ENCODE data around the gene NOTCH1. TPM values are rescaled to one million over a fixed set of nuclear protein-coding genes. Genes with fewer than 3 reads are reported as not detected.
"Not testable (repeated sequence)": the region's sequence is repeated elsewhere in the genome, so short reads cannot be mapped to it uniquely, and the experiment has no call there.

The NOTCH1 gene
- total RNA-seq, 1 donor from 2014 or later: 113 TPM

- Mint-ChIP-seq H3K4me1 (peaks cover 13% of the 10 kb centered on the region), H3K9me3 (peaks cover under 1% of the 10 kb centered on the region), H3K4me3 (no peak overlapping the region), H3K27ac (no peak overlapping the region), H3K36me3 (ENCODE audit: low read depth) (no peaks in the 10 kb centered on the region), H3K27me3 (no peaks in the 10 kb centered on the region)
- intact Hi-C loops (cut with micrococcal nuclease): no loop called here
- DNase-seq: no peak
These were observed 39.1 kb upstream of the NOTCH1 start for GRCh38 chr9:136584934-136585333.

- intact Hi-C loops (cut with micrococcal nuclease): no loop called here
- Mint-ChIP-seq H3K27me3 (no peaks in the 10 kb centered on the region), H3K27ac (no peak overlapping the region), H3K4me3 (no peak overlapping the region), H3K36me3 (ENCODE audit: low read depth) (no peaks in the 10 kb centered on the region), H3K9me3 (peaks cover 3% of the 10 kb centered on the region), H3K4me1 (peaks cover 15% of the 10 kb centered on the region)
- DNase-seq: no peak
These were observed 38.6 kb upstream of the NOTCH1 start for GRCh38 chr9:136584401-136584932.

DNA sequence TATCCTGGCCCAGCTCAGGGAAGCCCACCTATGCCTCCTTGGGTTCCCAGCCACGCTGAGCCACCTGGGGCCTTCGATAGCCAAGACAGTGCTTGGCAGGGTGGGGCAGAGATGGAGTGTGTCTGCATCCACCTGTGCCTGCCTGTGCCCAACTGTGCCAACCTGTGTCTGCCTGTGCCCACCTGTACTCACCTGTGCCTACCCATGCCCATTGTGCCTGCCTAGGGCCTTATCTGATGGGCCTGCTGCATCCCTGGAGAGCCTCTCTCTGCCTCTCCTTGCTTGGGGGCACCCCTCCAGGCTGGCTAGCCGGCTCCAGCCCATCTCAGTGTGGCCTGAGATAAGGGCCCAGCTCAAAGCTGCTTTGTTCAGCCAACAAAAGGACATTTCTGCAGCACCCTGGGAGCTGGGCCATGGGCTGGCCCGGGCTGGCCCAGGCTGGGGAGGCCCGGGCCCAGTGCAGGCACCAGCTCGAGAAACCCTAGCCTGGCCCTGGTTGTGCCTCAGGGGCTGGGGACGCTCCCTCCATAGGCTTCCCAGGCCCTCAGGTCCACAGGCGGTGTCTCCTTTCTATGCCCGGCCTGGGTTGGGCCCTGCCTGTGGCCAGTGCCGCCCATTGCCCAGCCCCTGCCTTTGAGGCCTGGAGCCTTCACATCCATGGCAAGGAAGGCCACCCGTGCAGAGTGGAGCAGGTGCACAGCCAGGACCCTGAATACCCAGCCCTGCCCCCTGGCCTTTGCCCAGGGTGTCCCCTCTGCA is 37.3 kb upstream of the NOTCH1 start:
- Mint-ChIP-seq H3K27ac (no peak overlapping the region), H3K9me3 (peaks cover 3% of the 10 kb centered on the region), H3K27me3 (no peaks in the 10 kb centered on the region), H3K4me3 (no peak overlapping the region), H3K36me3 (ENCODE audit: low read depth) (no peaks in the 10 kb centered on the region), H3K4me1 (peaks cover 5% of the 10 kb centered on the region)
- intact Hi-C loops (cut with micrococcal nuclease): no loop called here
- DNase-seq: no peak

DNA sequence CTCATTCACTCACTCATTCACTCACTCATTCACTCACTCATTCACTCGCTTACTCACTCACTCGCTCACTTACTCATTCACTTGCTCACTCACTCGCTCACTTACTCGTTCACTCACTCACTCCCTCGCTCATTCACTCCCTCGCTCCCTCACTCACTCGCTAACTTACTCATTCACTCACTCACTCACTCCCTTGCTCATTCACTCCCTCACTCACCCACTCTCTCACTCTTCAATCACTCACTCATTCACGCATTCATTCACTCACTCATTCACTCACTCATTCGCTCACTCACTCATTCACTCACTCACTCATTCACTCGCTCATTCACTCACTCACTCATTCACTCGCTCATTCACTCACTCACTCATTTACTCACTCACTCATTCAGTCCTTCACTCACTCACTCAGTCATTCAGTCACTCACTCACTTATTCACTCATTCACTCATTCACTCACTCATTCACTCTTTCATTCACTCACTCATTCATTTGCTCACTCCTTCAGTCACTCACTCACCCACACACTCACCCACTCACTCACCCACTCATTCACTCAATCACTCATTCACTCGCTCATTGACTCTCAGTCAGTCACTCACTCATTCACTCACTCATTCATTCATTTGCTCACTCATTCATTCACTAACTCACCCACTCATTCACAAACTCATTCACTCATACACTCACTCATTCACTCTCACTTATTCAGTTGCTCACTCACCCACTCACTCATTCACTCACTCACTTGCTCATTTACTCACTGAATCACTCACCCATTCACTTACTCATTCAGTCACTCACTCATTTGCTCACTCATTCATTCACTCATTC is 36.0 kb upstream of the NOTCH1 start:
- Mint-ChIP-seq H3K4me3 (no peak overlapping the region), H3K36me3 (ENCODE audit: low read depth) (no peaks in the 10 kb centered on the region), H3K4me1 (peaks cover 2% of the 10 kb centered on the region), H3K27ac (no peak overlapping the region), H3K27me3 (no peaks in the 10 kb centered on the region), H3K9me3 (peaks cover 3% of the 10 kb centered on the region)
- no peak for DNase-seq
- intact Hi-C loops (cut with micrococcal nuclease): no loop called here

- H3K4me3 Mint-ChIP-seq; H3K27ac Mint-ChIP-seq; H3K9me3 Mint-ChIP-seq; intact Hi-C loops (cut with micrococcal nuclease); H3K36me3 Mint-ChIP-seq (ENCODE audit: low read depth); H3K4me1 Mint-ChIP-seq; H3K27me3 Mint-ChIP-seq; DNase-seq: not testable (repeated sequence)
These were observed 33.9 kb upstream of the NOTCH1 start for GRCh38 chr9:136579650-136580219.

DNA sequence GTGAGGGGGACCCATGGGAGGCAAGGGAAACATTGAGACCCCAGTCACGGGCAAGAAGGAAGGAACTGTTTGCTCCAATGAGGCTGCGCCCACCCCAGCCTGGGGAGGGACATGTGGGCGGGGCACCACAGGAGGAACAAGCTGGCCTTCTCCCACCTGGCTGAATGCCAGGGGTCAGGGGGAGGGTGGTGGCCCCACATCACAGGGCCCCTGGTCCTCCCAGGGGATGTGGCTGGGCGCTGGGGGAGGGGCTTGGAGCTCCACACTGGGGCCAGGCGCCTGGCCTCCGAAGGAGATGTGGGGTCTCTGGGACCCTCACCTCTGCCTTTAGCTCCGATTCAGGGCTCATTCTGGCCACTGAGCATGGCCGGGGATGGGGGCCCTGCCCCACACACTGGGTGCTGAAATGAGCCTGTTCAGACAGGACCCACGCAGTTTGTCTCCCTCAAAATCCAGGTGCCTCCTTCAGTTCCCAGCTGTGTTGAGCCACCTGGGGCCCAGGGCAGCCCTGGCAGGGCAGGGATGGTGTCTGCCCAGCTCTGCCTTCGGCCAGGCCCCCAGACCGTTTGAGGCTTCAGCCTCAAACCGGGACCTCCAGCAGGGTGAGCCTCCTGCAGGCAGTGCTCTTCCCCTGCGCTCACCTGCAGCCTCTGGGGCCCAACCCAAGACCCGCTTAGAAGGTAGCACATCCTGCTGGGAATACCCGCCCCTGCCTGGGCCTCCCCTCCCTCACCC is 33.2 kb upstream of the NOTCH1 start:
- Mint-ChIP-seq H3K9me3 (peaks cover 3% of the 10 kb centered on the region), H3K27me3 (no peaks in the 10 kb centered on the region), H3K36me3 (ENCODE audit: low read depth) (no peaks in the 10 kb centered on the region), H3K4me3 (no peak overlapping the region), H3K4me1 (peaks cover 2% of the 10 kb centered on the region), H3K27ac (no peak overlapping the region)
- intact Hi-C loops (cut with micrococcal nuclease): no loop called here
- no peak for DNase-seq

- H3K4me1 Mint-ChIP-seq: peaks cover 2% of the 10 kb centered on the region
- no peak overlapping the region for H3K4me3 Mint-ChIP-seq
- no peaks in the 10 kb centered on the region for H3K27me3 Mint-ChIP-seq
- DNase-seq: no peak
- H3K27ac Mint-ChIP-seq: no peak overlapping the region
- peaks cover 3% of the 10 kb centered on the region for H3K9me3 Mint-ChIP-seq
- H3K36me3 Mint-ChIP-seq (ENCODE audit: low read depth): no peaks in the 10 kb centered on the region
- intact Hi-C loops (cut with micrococcal nuclease): no loop called here
These were observed 32.7 kb upstream of the NOTCH1 start for GRCh38 chr9:136578626-136578914.

DNA sequence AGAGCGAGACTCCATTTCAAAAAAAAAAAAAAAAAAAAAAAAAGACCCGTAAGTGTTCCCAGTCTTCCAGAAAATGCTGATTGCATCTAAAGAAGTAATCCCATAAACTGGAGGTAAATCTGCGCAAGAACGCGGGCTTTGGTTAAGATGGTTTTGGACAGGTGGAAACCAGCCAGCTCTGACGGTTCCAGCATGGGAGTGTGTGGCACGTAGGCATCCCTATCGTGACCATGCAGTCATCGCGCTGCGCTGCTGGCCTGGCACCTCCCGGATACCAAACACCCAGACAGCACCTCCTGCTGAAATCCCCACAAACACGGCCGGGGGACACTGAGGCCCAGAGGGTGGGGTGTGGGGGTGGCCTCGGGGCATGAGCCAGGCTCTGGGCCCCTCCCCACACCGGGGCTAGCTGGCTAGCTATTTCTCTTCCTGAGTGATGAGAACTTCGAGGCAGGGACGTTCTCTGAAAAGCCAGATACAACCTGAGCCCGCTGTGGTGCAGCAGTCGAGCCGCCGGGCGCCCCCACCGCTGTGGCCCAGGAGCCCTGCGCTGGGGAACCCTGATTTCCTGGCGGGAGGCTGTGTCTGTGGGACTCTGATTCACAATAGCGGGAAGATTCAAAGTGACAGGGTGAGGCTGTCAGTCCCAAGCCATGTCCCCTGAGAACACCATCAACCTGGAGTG is 32.2 kb upstream of the NOTCH1 start:
- Mint-ChIP-seq H3K4me3 (no peak overlapping the region), H3K36me3 (ENCODE audit: low read depth) (no peaks in the 10 kb centered on the region), H3K27me3 (no peaks in the 10 kb centered on the region), H3K4me1 (peaks cover 2% of the 10 kb centered on the region), H3K27ac (no peak overlapping the region), H3K9me3 (peaks cover 3% of the 10 kb centered on the region)
- intact Hi-C loops (cut with micrococcal nuclease): no loop called here
- no peak for DNase-seq

- no peak overlapping the region for H3K27ac Mint-ChIP-seq
- no peak for DNase-seq
- H3K27me3 Mint-ChIP-seq: no peaks in the 10 kb centered on the region
- H3K9me3 Mint-ChIP-seq: peaks cover 3% of the 10 kb centered on the region
- peaks cover 2% of the 10 kb centered on the region for H3K4me1 Mint-ChIP-seq
- no peaks in the 10 kb centered on the region for H3K36me3 Mint-ChIP-seq (ENCODE audit: low read depth)
- intact Hi-C loops (cut with micrococcal nuclease): no loop called here
- no peak overlapping the region for H3K4me3 Mint-ChIP-seq
These were observed 30.4 kb upstream of the NOTCH1 start for GRCh38 chr9:136576269-136576626.

GRCh38 chr9:136575626-136576268 is 29.9 kb upstream of the NOTCH1 start:
- Mint-ChIP-seq H3K27ac (no peak overlapping the region), H3K9me3 (peaks cover 3% of the 10 kb centered on the region), H3K27me3 (no peaks in the 10 kb centered on the region), H3K4me1 (peaks cover 2% of the 10 kb centered on the region), H3K4me3 (no peak overlapping the region), H3K36me3 (ENCODE audit: low read depth) (no peaks in the 10 kb centered on the region)
- intact Hi-C loops (cut with micrococcal nuclease): no loop called here
- DNase-seq: no peak

DNA sequence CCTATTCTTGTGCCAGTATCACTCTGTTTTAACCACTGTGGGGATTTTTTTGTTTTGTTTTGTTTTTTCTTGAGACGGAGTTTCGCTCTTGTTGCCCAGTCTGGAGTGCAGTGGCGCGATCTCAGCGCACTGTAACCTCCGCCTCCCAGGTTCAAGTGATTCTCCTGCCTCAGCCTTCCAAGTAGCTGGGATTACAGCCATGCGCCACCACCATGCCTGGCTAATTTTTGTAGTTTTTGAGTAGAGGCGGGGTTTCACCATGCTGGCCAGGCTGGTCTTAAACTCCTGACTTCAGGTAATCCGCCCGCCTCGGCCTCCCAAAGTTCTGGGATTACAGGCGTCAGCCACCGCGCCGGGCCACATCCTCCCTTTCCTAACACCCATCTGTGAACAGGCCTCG is 28.8 kb upstream of the NOTCH1 start:
- DNase-seq; H3K9me3 Mint-ChIP-seq; H3K27ac Mint-ChIP-seq; intact Hi-C loops (cut with micrococcal nuclease); H3K27me3 Mint-ChIP-seq; H3K4me1 Mint-ChIP-seq; H3K36me3 Mint-ChIP-seq (ENCODE audit: low read depth); H3K4me3 Mint-ChIP-seq: not testable (repeated sequence)

GRCh38 chr9:136572828-136573625 is 27.2 kb upstream of the NOTCH1 start:
- H3K4me1 Mint-ChIP-seq: no peaks in the 10 kb centered on the region
- no peaks in the 10 kb centered on the region for H3K27me3 Mint-ChIP-seq
- no peak overlapping the region for H3K27ac Mint-ChIP-seq
- H3K9me3 Mint-ChIP-seq: no peaks in the 10 kb centered on the region
- intact Hi-C loops (cut with micrococcal nuclease): no loop called here
- DNase-seq: no peak
- H3K4me3 Mint-ChIP-seq: no peak overlapping the region
- no peaks in the 10 kb centered on the region for H3K36me3 Mint-ChIP-seq (ENCODE audit: low read depth)
